HL-60 (cell line): ENCODE data around the gene DIS3L2.

Experiments
- DNase-seq, 2 experiments: peaks; one replicate each; pipeline ENCODE4 v3.0.0-alpha.2; 2010 to 2020; ENCODE audit warnings: low read depth in 1 of 2, low spot score in 1 of 2
- H3K27ac ChIP-seq: fragments of 250-450 bp; sonication (Bioruptor Pico); replicated peaks from 2 replicates; pipeline ENCODE4 v1.5.1; 2020; ENCODE audit warnings: mild to moderate bottlenecking, moderate library complexity
- H3K27me3 ChIP-seq: fragments of 250-450 bp; sonication (Bioruptor Pico); 2 replicates; pipeline ENCODE4 v1.5.1; 2021; ENCODE audit warnings: mild to moderate bottlenecking, moderate library complexity; ENCODE audit not compliant: insufficient read depth, poor library complexity, severe bottlenecking
- H3K4me3 ChIP-seq: replicated peaks from 2 replicates; pipeline ENCODE4 v1.5.1; 2011; ENCODE audit warnings: mild to moderate bottlenecking, control low read depth, low read length; ENCODE audit not compliant: insufficient read depth
- GABPA ChIP-seq: IDR thresholded peaks from 2 replicates; pipeline ENCODE4 v1.6.1; 2012; ENCODE audit warnings: low read depth
- POLR2AphosphoS5 ChIP-seq: IDR thresholded peaks from 2 replicates; pipeline ENCODE4 v1.6.1; 2012; ENCODE audit warnings: low read depth
- SPI1 ChIP-seq: IDR thresholded peaks from 2 replicates; pipeline ENCODE4 v1.6.1; 2012; ENCODE audit warnings: low read depth, mild to moderate bottlenecking, borderline replicate concordance
- TF ChIP-seq, protein P1 (sequence below): IDR thresholded peaks from one replicate; pipeline ENCODE4 v1.5.1; 2011; ENCODE audit warnings: low read length, control low read depth, inconsistent platforms; ENCODE audit not compliant: insufficient read depth
- TF ChIP-seq, protein P2 (sequence below): IDR thresholded peaks from 2 replicates; pipeline ENCODE4 v1.6.1; 2012; ENCODE audit warnings: low read depth; ENCODE audit not compliant: insufficient replicate concordance

DIS3L2 gene

DNA sequence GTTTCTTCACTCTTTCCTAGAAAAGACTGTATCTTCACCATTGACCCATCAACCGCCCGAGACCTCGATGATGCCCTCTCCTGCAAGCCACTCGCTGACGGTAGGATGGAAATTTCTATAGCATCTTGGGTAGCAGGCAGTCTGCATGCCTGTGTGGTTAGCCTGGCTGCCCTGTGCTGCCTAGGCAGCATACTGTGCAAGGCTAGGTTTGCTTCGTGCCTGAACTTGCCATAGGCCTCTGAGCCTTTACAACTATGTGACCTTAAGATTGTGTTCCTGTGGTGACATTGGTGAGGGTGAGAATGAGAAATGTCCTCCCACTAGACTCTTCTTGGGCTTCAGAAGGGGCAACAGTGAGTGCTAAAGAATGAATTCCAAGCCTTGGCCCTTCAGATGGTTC lies 248.8 kb downstream of the DIS3L2 start:
- no peak for DNase-seq
- no peak overlapping the region for H3K4me3 ChIP-seq
- TF ChIP-seq, protein P1, sequence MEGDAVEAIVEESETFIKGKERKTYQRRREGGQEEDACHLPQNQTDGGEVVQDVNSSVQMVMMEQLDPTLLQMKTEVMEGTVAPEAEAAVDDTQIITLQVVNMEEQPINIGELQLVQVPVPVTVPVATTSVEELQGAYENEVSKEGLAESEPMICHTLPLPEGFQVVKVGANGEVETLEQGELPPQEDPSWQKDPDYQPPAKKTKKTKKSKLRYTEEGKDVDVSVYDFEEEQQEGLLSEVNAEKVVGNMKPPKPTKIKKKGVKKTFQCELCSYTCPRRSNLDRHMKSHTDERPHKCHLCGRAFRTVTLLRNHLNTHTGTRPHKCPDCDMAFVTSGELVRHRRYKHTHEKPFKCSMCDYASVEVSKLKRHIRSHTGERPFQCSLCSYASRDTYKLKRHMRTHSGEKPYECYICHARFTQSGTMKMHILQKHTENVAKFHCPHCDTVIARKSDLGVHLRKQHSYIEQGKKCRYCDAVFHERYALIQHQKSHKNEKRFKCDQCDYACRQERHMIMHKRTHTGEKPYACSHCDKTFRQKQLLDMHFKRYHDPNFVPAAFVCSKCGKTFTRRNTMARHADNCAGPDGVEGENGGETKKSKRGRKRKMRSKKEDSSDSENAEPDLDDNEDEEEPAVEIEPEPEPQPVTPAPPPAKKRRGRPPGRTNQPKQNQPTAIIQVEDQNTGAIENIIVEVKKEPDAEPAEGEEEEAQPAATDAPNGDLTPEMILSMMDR: no peak
- TF ChIP-seq GABPA (no peak), POLR2AphosphoS5 (no peak), SPI1 (no peak)
- TF ChIP-seq, protein P2, sequence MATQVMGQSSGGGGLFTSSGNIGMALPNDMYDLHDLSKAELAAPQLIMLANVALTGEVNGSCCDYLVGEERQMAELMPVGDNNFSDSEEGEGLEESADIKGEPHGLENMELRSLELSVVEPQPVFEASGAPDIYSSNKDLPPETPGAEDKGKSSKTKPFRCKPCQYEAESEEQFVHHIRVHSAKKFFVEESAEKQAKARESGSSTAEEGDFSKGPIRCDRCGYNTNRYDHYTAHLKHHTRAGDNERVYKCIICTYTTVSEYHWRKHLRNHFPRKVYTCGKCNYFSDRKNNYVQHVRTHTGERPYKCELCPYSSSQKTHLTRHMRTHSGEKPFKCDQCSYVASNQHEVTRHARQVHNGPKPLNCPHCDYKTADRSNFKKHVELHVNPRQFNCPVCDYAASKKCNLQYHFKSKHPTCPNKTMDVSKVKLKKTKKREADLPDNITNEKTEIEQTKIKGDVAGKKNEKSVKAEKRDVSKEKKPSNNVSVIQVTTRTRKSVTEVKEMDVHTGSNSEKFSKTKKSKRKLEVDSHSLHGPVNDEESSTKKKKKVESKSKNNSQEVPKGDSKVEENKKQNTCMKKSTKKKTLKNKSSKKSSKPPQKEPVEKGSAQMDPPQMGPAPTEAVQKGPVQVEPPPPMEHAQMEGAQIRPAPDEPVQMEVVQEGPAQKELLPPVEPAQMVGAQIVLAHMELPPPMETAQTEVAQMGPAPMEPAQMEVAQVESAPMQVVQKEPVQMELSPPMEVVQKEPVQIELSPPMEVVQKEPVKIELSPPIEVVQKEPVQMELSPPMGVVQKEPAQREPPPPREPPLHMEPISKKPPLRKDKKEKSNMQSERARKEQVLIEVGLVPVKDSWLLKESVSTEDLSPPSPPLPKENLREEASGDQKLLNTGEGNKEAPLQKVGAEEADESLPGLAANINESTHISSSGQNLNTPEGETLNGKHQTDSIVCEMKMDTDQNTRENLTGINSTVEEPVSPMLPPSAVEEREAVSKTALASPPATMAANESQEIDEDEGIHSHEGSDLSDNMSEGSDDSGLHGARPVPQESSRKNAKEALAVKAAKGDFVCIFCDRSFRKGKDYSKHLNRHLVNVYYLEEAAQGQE: no peak
- no peak overlapping the region for H3K27ac ChIP-seq
- no peaks in the 10 kb centered on the region for H3K27me3 ChIP-seq

DNA sequence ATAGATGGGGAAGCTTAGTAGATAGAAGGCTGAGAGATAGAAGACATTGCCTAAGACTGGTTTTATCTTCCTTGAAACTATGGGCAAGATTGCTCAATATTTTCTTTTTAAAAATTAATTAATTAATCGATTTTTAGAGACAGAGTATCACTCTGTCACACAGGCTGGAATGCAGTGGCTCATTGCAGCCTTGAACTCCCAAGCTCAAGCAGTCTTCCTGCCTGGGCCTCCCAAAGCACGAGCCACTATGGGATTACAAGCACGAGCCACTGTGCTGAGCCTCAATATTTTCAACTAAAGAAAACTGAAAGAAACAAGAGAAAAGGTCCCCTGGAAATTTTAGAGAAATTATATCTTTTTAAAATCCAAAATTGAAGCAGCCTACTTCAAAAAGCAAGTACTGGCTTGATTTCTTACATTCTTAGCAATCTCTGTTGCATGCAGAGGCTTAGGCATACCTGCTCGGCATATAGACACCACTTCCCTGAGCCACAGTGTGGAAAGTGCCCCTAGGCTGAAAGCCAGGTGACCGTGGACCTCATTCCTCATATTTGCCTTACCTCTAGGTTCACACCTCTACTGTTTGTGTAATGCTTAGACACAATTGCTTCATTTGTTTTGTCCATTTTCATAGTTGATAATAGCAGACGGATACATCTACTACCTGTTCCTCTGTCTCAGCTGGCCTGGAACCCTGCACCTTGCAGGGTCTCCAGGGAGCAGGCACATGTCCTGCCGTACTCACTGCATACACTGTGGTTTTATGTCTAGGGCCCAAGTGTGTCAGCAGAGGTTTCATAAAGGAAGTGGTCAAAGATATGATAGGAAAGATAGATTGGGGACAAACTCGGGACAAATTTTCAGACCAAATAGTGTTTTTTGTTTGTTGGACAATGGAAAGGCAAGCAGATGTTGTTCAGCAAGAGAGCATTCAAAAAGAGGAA lies 250.5 kb downstream of the DIS3L2 start:
- TF ChIP-seq SPI1 (no peak), POLR2AphosphoS5 (no peak), GABPA (no peak)
- TF ChIP-seq, protein P2: no peak
- TF ChIP-seq, protein P1: no peak
- H3K27me3 ChIP-seq: no peaks in the 10 kb centered on the region
- no peak overlapping the region for H3K4me3 ChIP-seq
- DNase-seq: no peak
- H3K27ac ChIP-seq: no peak overlapping the region

DNA sequence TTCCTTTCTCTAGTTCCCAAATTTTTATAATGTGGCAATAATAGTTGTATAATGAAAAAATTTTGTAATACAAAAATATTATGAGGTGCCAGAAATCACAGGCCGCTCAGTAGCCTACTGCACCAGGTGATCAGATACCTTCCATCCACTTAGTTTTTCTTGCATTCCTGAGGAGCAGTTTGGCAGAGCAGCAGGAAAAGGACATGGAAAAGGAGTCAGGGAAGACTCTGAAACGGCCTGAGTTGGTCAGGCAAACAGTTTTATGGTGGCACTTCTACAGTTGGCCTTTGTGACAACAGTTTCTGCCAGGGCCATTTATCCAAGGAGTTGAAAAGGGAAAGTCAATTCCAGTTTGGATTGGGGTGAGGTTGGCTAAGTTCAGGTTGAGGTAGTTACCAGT lies 251.7 kb downstream of the DIS3L2 start:
- TF ChIP-seq POLR2AphosphoS5: no peak
- no peak for TF ChIP-seq GABPA
- no peak for TF ChIP-seq SPI1
- TF ChIP-seq, protein P2: no peak
- TF ChIP-seq, protein P1: no peak
- Histone ChIP-seq H3K4me3 (no peak overlapping the region), H3K27me3 (no peaks in the 10 kb centered on the region), H3K27ac (no peak overlapping the region)
- DNase-seq: no peak
